IMR-90 (cell line): ENCODE results near the gene CYFIP1. TPM values are rescaled to one million over a fixed set of nuclear protein-coding genes. Genes with fewer than 3 reads are reported as not detected.

Source experiments
- ATAC-seq: fragments of 200-7000 bp; cut with Tn5 transposase; 2 replicates; pipeline ENCODE4 v1.9.1; 2020; ENCODE audit warnings: low read depth, mild to moderate bottlenecking, moderate library complexity
- BruUV-seq: library from RNA; stranded (reverse); fragments of 400-500 nt; replicated peaks from 2 replicates; lab custom pipeline; 2021; lab: Mats Ljungman, UMichigan
- CTCF ChIA-PET: fragments of 300-600 bp; formaldehyde crosslinking; extraction: SDS; loops from one replicate; lab custom pipeline; 2021; ENCODE audit warnings: antibody characterized with exemption; lab: Yijun Ruan, JAX
- POLR2A ChIA-PET: fragments of 300-600 bp; sonication (Branson Sonifier 250); formaldehyde crosslinking; loops from one replicate; lab custom pipeline; 2022; ENCODE audit warnings: antibody characterized with exemption; ENCODE audit not compliant: unreplicated experiment; lab: Charles Lee
- DNase-seq: peaks from one replicate; pipeline ENCODE4 v3.0.0; 2013
- H2AFZ ChIP-seq: replicated peaks from 2 replicates; pipeline ENCODE3; 2013; ENCODE audit warnings: low read length, mild to moderate bottlenecking; ENCODE audit not compliant: poor library complexity
- H2AK5ac ChIP-seq: 2 replicates; pipeline ENCODE4 v1.6.1; 2013; ENCODE audit warnings: low read depth, low read length, inconsistent platforms
- H2AK9ac ChIP-seq: replicated peaks from 2 replicates; pipeline ENCODE3; 2013; ENCODE audit warnings: mild to moderate bottlenecking, low read depth, low read length, moderate library complexity; ENCODE audit not compliant: poor library complexity
- H2BK120ac ChIP-seq: 2 replicates; pipeline ENCODE4 v1.6.1; 2013; ENCODE audit warnings: low read depth, low read length, inconsistent platforms
- H2BK15ac ChIP-seq: 3 replicates; pipeline ENCODE4 v1.6.1; 2013; ENCODE audit warnings: low read depth, low read length, inconsistent platforms
- H2BK20ac ChIP-seq: 2 replicates; pipeline ENCODE4 v1.6.1; 2013; ENCODE audit warnings: low read depth, mild to moderate bottlenecking, inconsistent platforms, low read length, moderate library complexity
- H2BK5ac ChIP-seq: 2 replicates; pipeline ENCODE4 v1.6.1; 2013; ENCODE audit warnings: mild to moderate bottlenecking, low read depth, low read length, inconsistent platforms; ENCODE audit not compliant: poor library complexity, severe bottlenecking
- H3K14ac ChIP-seq: replicated peaks from 2 replicates; pipeline ENCODE4 v1.6.1; 2013; ENCODE audit warnings: low read depth, low read length, inconsistent platforms
- H3K18ac ChIP-seq: 2 replicates; pipeline ENCODE4 v1.6.1; 2013; ENCODE audit warnings: low read depth, low read length, control low read depth
- H3K23ac ChIP-seq: 2 replicates; pipeline ENCODE4 v1.6.1; 2013; ENCODE audit warnings: low read depth, low read length, inconsistent platforms
- H3K27ac ChIP-seq: 2 replicates; pipeline ENCODE4 v1.5.1; 2013; ENCODE audit warnings: mild to moderate bottlenecking, control low read depth, low read length; ENCODE audit not compliant: insufficient read depth
- H3K27me3 ChIP-seq: 2 replicates; pipeline ENCODE4 v1.6.1; 2013; ENCODE audit warnings: low read length; ENCODE audit not compliant: control insufficient read depth, insufficient read depth
- H3K36me3 ChIP-seq: 2 replicates; pipeline ENCODE4 v1.6.1; 2013; ENCODE audit warnings: low read length, mixed read lengths; ENCODE audit not compliant: control insufficient read depth, insufficient read depth
- H3K4ac ChIP-seq: 2 replicates; pipeline ENCODE4 v1.6.1; 2013; ENCODE audit warnings: low read depth, low read length, inconsistent platforms
- H3K4me1 ChIP-seq: 2 replicates; pipeline ENCODE4 v1.6.1; 2013; ENCODE audit warnings: low read length, mixed read lengths; ENCODE audit not compliant: control insufficient read depth, insufficient read depth
- H3K4me2 ChIP-seq: 2 replicates; pipeline ENCODE4 v1.6.1; 2013; ENCODE audit warnings: low read depth, mild to moderate bottlenecking, control low read depth, low read length, moderate library complexity
- H3K4me3 ChIP-seq: 2 replicates; pipeline ENCODE4 v1.5.1; 2013; ENCODE audit warnings: low read depth, mild to moderate bottlenecking, control low read depth, low read length, moderate library complexity; ENCODE audit not compliant: insufficient read depth
- H3K56ac ChIP-seq: 2 replicates; pipeline ENCODE4 v1.6.1; 2013; ENCODE audit warnings: low read length, inconsistent platforms; ENCODE audit not compliant: insufficient read depth; ENCODE audit errors: extremely low read depth
- H3K79me1 ChIP-seq, 2 experiments: 2 replicates each; pipeline ENCODE4 v1.6.1; 2013; ENCODE audit warnings: low read length in 2 of 2, inconsistent platforms in 1 of 2, low read depth in 1 of 2
- H3K9ac ChIP-seq: 2 replicates; pipeline ENCODE4 v1.6.1; 2013; ENCODE audit warnings: low read depth, low read length, control low read depth
- H3K9me1 ChIP-seq: 2 replicates; pipeline ENCODE4 v1.6.1; 2013; ENCODE audit warnings: low read length, inconsistent platforms; ENCODE audit not compliant: insufficient read depth
- H3K9me3 ChIP-seq: 2 replicates; pipeline ENCODE4 v1.6.1; 2013; ENCODE audit warnings: low read length; ENCODE audit not compliant: control insufficient read depth, insufficient read depth
- H4K20me1 ChIP-seq: 2 replicates; pipeline ENCODE4 v1.6.1; 2013; ENCODE audit warnings: low read length, inconsistent platforms; ENCODE audit not compliant: insufficient read depth
- H4K5ac ChIP-seq: 2 replicates; pipeline ENCODE4 v1.6.1; 2013; ENCODE audit warnings: mild to moderate bottlenecking, low read depth, low read length, control low read depth
- H4K8ac ChIP-seq, 2 experiments: 2 replicates each; pipeline ENCODE4 v1.6.1; 2013; ENCODE audit warnings: low read depth in 2 of 2, low read length in 2 of 2, control low read depth in 1 of 2, inconsistent platforms in 1 of 2
- H4K91ac ChIP-seq: 2 replicates; pipeline ENCODE4 v1.6.1; 2013; ENCODE audit warnings: low read depth, low read length, inconsistent platforms; ENCODE audit not compliant: insufficient read depth
- CTCF ChIP-seq: conservative IDR thresholded peaks from 2 replicates; pipeline ENCODE4 v1.5.1; 2012; ENCODE audit warnings: mild to moderate bottlenecking, low read depth, low read length, improper control_type of control experiment
- MAFK ChIP-seq: IDR thresholded peaks from 2 replicates; pipeline ENCODE4 v1.6.1; 2012; ENCODE audit warnings: low read depth, low read length, improper control_type of control experiment
- POLR2A ChIP-seq: IDR thresholded peaks from 2 replicates; pipeline ENCODE4 v1.6.1; 2012; ENCODE audit warnings: mild to moderate bottlenecking, low read depth, low read length
- WGBS, 2 experiments: methylation state at CpG; one replicate each; pipeline versions ENCODE4 v1.1.5 to v1.1.7; 2013; ENCODE audit warnings: missing lambda C conversion rate in 2 of 2; ENCODE audit not compliant: insufficient read length in 1 of 2; ENCODE audit errors: extremely low coverage in 2 of 2; 5-methylcytosine and 5-hydroxymethylcytosine counted together
- dilution Hi-C: fragments of 300-500 bp; cut with HindIII; formaldehyde crosslinking; loops from one replicate; pipeline ENCODE4 v1.14.3; 2018; ENCODE audit warnings: low sequenced_read_pairs; ENCODE audit not compliant: unreplicated experiment
- in situ Hi-C: fragments of 300-500 bp; cut with MboI; formaldehyde crosslinking; loops from 3 replicates; pipeline ENCODE4 v1.14.3; 2019; ENCODE audit warnings: low sequenced_read_pairs, inconsistent platforms, mixed read lengths
- intact Hi-C: fragments of 100-400 bp; cut with micrococcal nuclease; formaldehyde crosslinking; loops from 2 replicates; pipeline ENCODE4 v1.10.0; 2022
- polyA plus RNA-seq, 3 experiments: library from polyadenylated mRNA; depleted of rRNA; stranded (reverse); fragments of >200 nt; gene quantifications; 2 replicates each; pipeline ENCODE4 v1.2.3, GENCODE V29; 2012; ENCODE audit warnings: low replicate concordance in 1 of 3
- total RNA-seq: library from RNA; depleted of rRNA; stranded (reverse); fragments of >200 nt; gene quantifications from 2 replicates; pipeline ENCODE4 v1.2.3, GENCODE V29; 2012

Gene CYFIP1
- total and polyA plus RNA-seq, 2 of the 4 experiments (the other 2 are of a cell fraction): 58.4 to 163 TPM

- H3K23ac ChIP-seq: no peak overlapping the region
- no CpG with 5 or more reads among the region's 2 CpGs for WGBS, 2 experiments
- no peaks in the 10 kb centered on the region for H3K9me1 ChIP-seq
- H3K27ac ChIP-seq: no peak overlapping the region
- H2BK15ac ChIP-seq: no peak overlapping the region
- no peak overlapping the region for H3K4me3 ChIP-seq
- dilution Hi-C loops: no loop called here
- H4K5ac ChIP-seq: no peak overlapping the region
- no peak overlapping the region for H2BK20ac ChIP-seq
- H3K4me2 ChIP-seq: no peak overlapping the region
- POLR2A ChIA-PET: no interaction called here
- H3K9me3 ChIP-seq: no peaks in the 10 kb centered on the region
- no peak overlapping the region for H3K56ac ChIP-seq
- CTCF ChIA-PET: no interaction called here
- no peak overlapping the region for H3K14ac ChIP-seq
- TF ChIP-seq MAFK (peak; percentile 52; the same call in 1 of the 2 replicates), POLR2A (no peak), CTCF (no peak)
- H3K18ac ChIP-seq: no peak overlapping the region
- no peak overlapping the region for H2AK9ac ChIP-seq
- H3K27me3 ChIP-seq: no peaks in the 10 kb centered on the region
- no peak overlapping the region for H2BK5ac ChIP-seq
- H4K20me1 ChIP-seq: no peaks in the 10 kb centered on the region
- H3K36me3 ChIP-seq: peaks cover 37% of the 10 kb centered on the region
- in situ Hi-C loops: no loop called here
- H2BK120ac ChIP-seq: no peak overlapping the region
- H4K8ac ChIP-seq: no peak overlapping the region
- H4K91ac ChIP-seq: no peak overlapping the region
- ATAC-seq (no peak), DNase-seq (no peak)
- no TSS peak for BruUV-seq
- no peaks in the 10 kb centered on the region for H3K4me1 ChIP-seq
- no peak overlapping the region for H2AK5ac ChIP-seq
- intact Hi-C loops: no loop called here
- H3K9ac ChIP-seq: no peak overlapping the region
- no peak overlapping the region for H2AFZ ChIP-seq
- H3K79me1 ChIP-seq: no peaks in the 10 kb centered on the region
- no peak overlapping the region for H3K4ac ChIP-seq
Observed at GRCh38 chr15:23022156-23022555, 42.0 kb upstream of the CYFIP1 start.
